Neural cell (in vitro differentiated cells): Measurements from ENCODE around the gene WDR31. TPM values are rescaled to one million over a fixed set of nuclear protein-coding genes. Genes with fewer than 3 reads are reported as not detected.

ENCODE experiments used
- H2AFZ ChIP-seq: fragments of 200-600, 300-800 bp; sonication (generic), shearing (Covaris generic); 2 replicates; pipeline ENCODE4 v1.6.0; 2014; ENCODE audit warnings: low read depth, mild to moderate bottlenecking, antibody characterized with exemption, low read length, moderate library complexity
- H3F3A ChIP-seq: fragments of 200-600 bp; shearing (Covaris generic); 2 replicates; pipeline ENCODE4 v1.6.1; 2016; ENCODE audit warnings: mild to moderate bottlenecking, moderate library complexity, mixed read lengths, antibody characterized with exemption, low read length; ENCODE audit not compliant: insufficient read depth, poor library complexity, severe bottlenecking
- H3K27ac ChIP-seq: fragments of 200-600, 300-800 bp; sonication (generic), shearing (Covaris generic); 2 replicates; pipeline ENCODE4 v1.5.1; 2014; ENCODE audit warnings: mild to moderate bottlenecking, low read length, moderate library complexity
- H3K27me3 ChIP-seq: fragments of 300-800, 200-600 bp; sonication (generic), shearing (Covaris generic); 2 replicates; pipeline ENCODE4 v1.6.0; 2014; ENCODE audit warnings: mild to moderate bottlenecking, low read depth, low read length, moderate library complexity; ENCODE audit not compliant: insufficient read depth
- H3K36me3 ChIP-seq: fragments of 300-800, 200-600 bp; sonication (generic), shearing (Covaris generic); 2 replicates; pipeline ENCODE4 v1.5.1; 2014; ENCODE audit warnings: mild to moderate bottlenecking, antibody characterized with exemption, low read length, moderate library complexity; ENCODE audit not compliant: insufficient read depth
- H3K4me2 ChIP-seq: fragments of 300-800, 200-600 bp; sonication (generic), shearing (Covaris generic); 2 replicates; pipeline ENCODE4 v1.6.0; 2014; ENCODE audit warnings: mild to moderate bottlenecking, low read length
- H3K4me3 ChIP-seq: fragments of 300-800, 200-600 bp; sonication (generic), shearing (Covaris generic); 2 replicates; pipeline ENCODE4 v1.5.1; 2014; ENCODE audit warnings: mild to moderate bottlenecking, low read length, moderate library complexity
- H3K79me2 ChIP-seq: fragments of 200-600 bp; shearing (Covaris generic); replicated peaks from 2 replicates; pipeline ENCODE4 v1.6.0; 2014; ENCODE audit warnings: mild to moderate bottlenecking, low read length, moderate library complexity; ENCODE audit not compliant: insufficient read depth
- H3K9ac ChIP-seq: fragments of 300-800, 200-600 bp; sonication (generic), shearing (Covaris generic); 2 replicates; pipeline ENCODE4 v1.6.1; 2016; ENCODE audit warnings: mild to moderate bottlenecking, low read length, mixed read lengths
- H3K9me2 ChIP-seq: fragments of 200-600 bp; shearing (Covaris generic); 2 replicates; pipeline ENCODE4 v1.6.1; 2016; ENCODE audit warnings: mild to moderate bottlenecking, low read length, mixed read lengths; ENCODE audit not compliant: insufficient read depth
- H3K9me3 ChIP-seq: fragments of 200-600, 300-800 bp; sonication (generic), shearing (Covaris generic); 2 replicates; pipeline ENCODE4 v1.6.1; 2016; ENCODE audit warnings: mild to moderate bottlenecking, mixed run types, low read length, moderate library complexity, mixed read lengths
- H4K20me1 ChIP-seq: fragments of 200-600 bp; shearing (Covaris generic); 2 replicates; pipeline ENCODE4 v1.6.1; 2016; ENCODE audit warnings: mild to moderate bottlenecking, mixed run types; ENCODE audit not compliant: insufficient read depth
- EP300 ChIP-seq: fragments of 450-650 bp; conservative IDR thresholded peaks from 2 replicates; pipeline ENCODE4 v1.6.1; 2014; ENCODE audit warnings: antibody characterized with exemption, mild to moderate bottlenecking, moderate library complexity; ENCODE audit not compliant: poor library complexity, severe bottlenecking
- EZH2 ChIP-seq: fragments of 200-600, 300-800 bp; shearing (Covaris generic), sonication (generic); IDR thresholded peaks from 2 replicates; pipeline ENCODE4 v1.6.1; 2014; ENCODE audit warnings: antibody characterized with exemption, low read length, borderline replicate concordance, mild to moderate bottlenecking; ENCODE audit not compliant: insufficient read depth, poor library complexity, severe bottlenecking
- MXI1 ChIP-seq: fragments of 450-650 bp; conservative IDR thresholded peaks from 2 replicates; pipeline ENCODE4 v1.6.1; 2014; ENCODE audit warnings: antibody characterized with exemption, mild to moderate bottlenecking; ENCODE audit not compliant: poor library complexity, severe bottlenecking
- POLR2AphosphoS5 ChIP-seq: IDR thresholded peaks from 2 replicates; pipeline ENCODE4 v1.6.1; 2012
- RAD21 ChIP-seq: fragments of 450-650 bp; conservative IDR thresholded peaks from 2 replicates; pipeline ENCODE4 v1.6.1; 2014; ENCODE audit warnings: antibody characterized with exemption, mild to moderate bottlenecking, moderate library complexity
- REST ChIP-seq: IDR thresholded peaks from 2 replicates; pipeline ENCODE4 v1.6.1; 2012; ENCODE audit warnings: borderline replicate concordance
- SMC3 ChIP-seq: fragments of 450-650 bp; conservative IDR thresholded peaks from 2 replicates; pipeline ENCODE4 v1.6.1; 2014; ENCODE audit warnings: antibody characterized with exemption, mild to moderate bottlenecking, moderate library complexity; ENCODE audit not compliant: poor library complexity
- TAF1 ChIP-seq: IDR thresholded peaks from 2 replicates; pipeline ENCODE4 v1.6.1; 2012; ENCODE audit warnings: low read depth
- polyA plus RNA-seq: library from polyadenylated mRNA; depleted of rRNA; stranded (reverse); fragments of >200 nt; gene quantifications from 2 replicates; pipeline ENCODE4 v1.2.3, GENCODE V29; 2014
- TF ChIP-seq, protein P1 (sequence below): fragments of 450-650 bp; IDR thresholded peaks from 2 replicates; pipeline ENCODE4 v1.5.1; 2014; ENCODE audit warnings: antibody characterized with exemption, mild to moderate bottlenecking, moderate library complexity; ENCODE audit not compliant: poor library complexity, severe bottlenecking

WDR31 gene
- polyA plus RNA-seq, 1 donor from 2014 or later, result 0.59 TPM

- no peaks in the 10 kb centered on the region for H3K9me3 ChIP-seq
- no peaks in the 10 kb centered on the region for H3K36me3 ChIP-seq
- H2AFZ ChIP-seq, result no peak within 1 kb of the TSS
- no peak within 1 kb of the TSS for H3K27ac ChIP-seq
- no peak within 1 kb of the TSS for H3K9ac ChIP-seq
- no peak within 1 kb of the TSS for H3K4me2 ChIP-seq
- no peaks in the 10 kb centered on the region for H3F3A ChIP-seq
- TF ChIP-seq, protein P1, sequence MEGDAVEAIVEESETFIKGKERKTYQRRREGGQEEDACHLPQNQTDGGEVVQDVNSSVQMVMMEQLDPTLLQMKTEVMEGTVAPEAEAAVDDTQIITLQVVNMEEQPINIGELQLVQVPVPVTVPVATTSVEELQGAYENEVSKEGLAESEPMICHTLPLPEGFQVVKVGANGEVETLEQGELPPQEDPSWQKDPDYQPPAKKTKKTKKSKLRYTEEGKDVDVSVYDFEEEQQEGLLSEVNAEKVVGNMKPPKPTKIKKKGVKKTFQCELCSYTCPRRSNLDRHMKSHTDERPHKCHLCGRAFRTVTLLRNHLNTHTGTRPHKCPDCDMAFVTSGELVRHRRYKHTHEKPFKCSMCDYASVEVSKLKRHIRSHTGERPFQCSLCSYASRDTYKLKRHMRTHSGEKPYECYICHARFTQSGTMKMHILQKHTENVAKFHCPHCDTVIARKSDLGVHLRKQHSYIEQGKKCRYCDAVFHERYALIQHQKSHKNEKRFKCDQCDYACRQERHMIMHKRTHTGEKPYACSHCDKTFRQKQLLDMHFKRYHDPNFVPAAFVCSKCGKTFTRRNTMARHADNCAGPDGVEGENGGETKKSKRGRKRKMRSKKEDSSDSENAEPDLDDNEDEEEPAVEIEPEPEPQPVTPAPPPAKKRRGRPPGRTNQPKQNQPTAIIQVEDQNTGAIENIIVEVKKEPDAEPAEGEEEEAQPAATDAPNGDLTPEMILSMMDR, result no peak
- TF ChIP-seq MXI1 (no peak), REST (no peak), POLR2AphosphoS5 (no peak)
- H3K27me3 ChIP-seq, result no peaks in the 10 kb centered on the region
- H3K79me2 ChIP-seq, result no peaks in the 10 kb centered on the region
- no peaks in the 10 kb centered on the region for H4K20me1 ChIP-seq
- no peaks in the 10 kb centered on the region for H3K9me2 ChIP-seq
- no peak within 1 kb of the TSS for H3K4me3 ChIP-seq
Observed at GRCh38 chr9:113302792-113303418, 37.2 kb downstream of the WDR31 start, which contains the start of gene RNF183. TSS of gene RNF183 (minus strand) at chr9:113303376. CDS start at chr9:113298184, 5,192 bp downstream.

DNA sequence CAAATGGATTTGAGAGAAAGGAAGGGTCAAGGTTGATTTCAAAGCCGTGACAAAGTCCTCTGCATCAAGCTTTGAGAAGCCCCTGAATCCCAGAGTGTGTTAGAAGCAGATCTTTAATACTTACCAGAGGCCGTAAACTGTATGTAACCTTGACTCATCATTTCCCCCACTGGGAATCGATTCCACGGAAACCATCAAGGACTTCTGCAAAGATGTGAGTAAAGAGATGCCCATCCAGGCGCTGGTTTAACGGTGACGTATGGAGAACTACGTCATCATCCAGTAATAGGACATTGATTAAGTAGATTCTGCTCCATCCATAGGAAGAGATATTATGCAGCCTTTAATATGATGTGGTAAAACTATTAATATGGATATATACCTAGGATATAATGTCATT lies 38.5 kb downstream of the WDR31 start:
- H4K20me1 ChIP-seq, result no peaks in the 10 kb centered on the region

More for the DNA sequence above, 38.5 kb downstream of the WDR31 start:
- no peak overlapping the region for H3K4me2 ChIP-seq
- no peaks in the 10 kb centered on the region for H3K36me3 ChIP-seq
- no peak overlapping the region for H2AFZ ChIP-seq
- H3K9me2 ChIP-seq, result no peaks in the 10 kb centered on the region
- H3K27me3 ChIP-seq, result no peaks in the 10 kb centered on the region
- H3K27ac ChIP-seq, result no peak overlapping the region
- H3K4me3 ChIP-seq, result no peak overlapping the region
- no peaks in the 10 kb centered on the region for H3K79me2 ChIP-seq
- no peak overlapping the region for H3K9ac ChIP-seq
- TF ChIP-seq, protein P1, result no peak
- no peak for TF ChIP-seq TAF1
- TF ChIP-seq SMC3, result no peak
- TF ChIP-seq MXI1, result no peak
- TF ChIP-seq POLR2AphosphoS5, result no peak
- TF ChIP-seq RAD21, result no peak
- TF ChIP-seq EZH2, result no peak
- TF ChIP-seq REST, result no peak
- no peak for TF ChIP-seq EP300
- H3F3A ChIP-seq, result no peaks in the 10 kb centered on the region
- no peaks in the 10 kb centered on the region for H3K9me3 ChIP-seq
